Hepatic stellate cell (primary cell): ENCODE results near the gene WDR90.
"Not testable (repeated sequence)": the region's sequence is repeated elsewhere in the genome, so short reads cannot be mapped to it uniquely, and the experiment has no call there.

Experiments used
- DNase-seq: peaks from one replicate; pipeline ENCODE4 v3.0.0; 2011; ENCODE audit warnings: low spot score

WDR90 gene

DNA sequence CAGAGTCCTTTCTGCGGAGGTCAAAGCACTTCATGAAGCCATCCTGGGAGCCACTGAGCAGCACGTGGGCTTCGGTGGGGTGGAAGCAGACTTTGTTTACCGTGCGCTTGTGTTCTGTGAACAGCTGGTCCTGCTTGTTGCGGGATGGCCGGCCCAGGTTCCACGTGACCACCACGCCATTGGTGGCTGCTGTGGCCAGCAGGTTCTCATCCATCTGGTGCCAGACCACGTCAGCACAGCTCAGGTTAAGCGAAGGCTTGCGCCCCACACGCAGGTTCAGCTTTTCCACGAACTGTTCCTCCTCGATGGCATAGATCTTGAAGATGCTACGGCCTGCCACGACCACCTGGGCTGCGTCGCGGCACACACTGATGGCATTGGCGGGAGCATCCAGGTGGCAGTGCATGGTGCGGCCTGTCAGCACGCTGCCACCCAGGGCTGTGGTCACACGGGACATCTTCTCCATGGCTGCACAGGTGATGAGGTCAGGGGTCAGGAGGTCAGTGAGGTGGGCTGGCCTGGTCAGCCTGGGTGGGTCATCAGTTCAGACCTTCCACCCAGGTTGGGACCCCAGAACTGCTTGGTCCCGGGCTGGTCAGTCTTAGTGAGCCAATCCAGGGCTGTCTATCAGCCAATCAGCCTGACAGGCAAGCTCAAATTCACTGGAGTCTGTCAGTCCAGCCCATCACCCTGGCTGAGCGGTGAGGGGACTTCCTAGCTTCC is 40.2 kb downstream of the WDR90 start:
- no peak for DNase-seq

DNA sequence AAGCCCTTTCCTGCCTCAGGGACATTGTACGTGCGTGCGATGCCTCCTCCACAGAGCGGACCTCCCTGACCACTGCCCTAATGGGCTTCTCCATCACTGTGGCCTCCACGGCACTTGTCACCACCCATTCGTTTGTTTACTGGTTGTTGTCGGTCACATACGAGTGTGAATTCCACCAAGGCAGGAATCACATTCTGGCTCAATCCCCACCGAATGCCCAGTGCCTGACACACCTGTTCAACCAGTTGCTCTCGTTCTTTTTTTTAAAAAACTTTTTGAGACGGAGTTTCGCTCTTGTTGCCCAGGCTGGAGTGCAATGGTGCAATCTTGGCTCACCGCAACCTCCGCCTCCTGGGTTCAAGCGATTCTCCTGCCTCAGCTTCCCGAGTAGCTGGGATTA is 42.1 kb downstream of the WDR90 start:
- DNase-seq: not testable (repeated sequence)

DNA sequence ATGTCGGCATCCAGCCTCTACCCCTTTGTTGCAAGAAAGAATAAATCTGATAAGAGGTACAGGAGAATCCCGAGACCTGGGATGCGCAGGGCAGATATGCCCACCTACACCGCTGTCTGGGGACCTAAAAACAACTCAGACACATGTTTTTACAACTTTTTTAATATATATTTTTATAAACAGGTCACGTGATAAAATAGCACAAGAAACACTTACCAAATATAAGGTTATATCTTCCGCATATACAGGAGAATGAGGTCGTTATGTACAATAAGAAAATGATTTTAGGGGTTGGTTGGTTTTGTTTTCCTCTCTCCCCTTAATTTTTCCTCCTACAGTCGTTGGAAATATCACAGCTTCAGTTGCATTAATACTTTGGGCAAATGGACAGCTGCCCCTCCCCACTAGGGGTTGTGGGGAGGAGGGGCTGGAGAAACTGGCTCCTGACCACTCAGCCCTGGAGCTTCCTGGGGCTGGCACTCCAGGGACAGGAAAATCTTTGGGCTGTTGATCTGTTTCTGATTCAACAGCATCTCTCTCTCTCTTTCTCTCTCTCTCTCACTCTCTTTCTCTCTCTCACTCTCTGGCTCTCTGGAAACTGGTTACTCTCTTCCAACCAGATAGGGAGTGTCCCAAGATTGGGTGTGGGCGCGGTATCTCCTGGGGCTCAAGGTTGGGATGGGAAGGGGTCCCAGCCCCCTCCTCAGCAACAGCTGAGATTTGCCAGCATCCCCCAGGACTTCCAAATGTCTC is 43.4 kb downstream of the WDR90 start:
- DNase-seq: no peak

DNA sequence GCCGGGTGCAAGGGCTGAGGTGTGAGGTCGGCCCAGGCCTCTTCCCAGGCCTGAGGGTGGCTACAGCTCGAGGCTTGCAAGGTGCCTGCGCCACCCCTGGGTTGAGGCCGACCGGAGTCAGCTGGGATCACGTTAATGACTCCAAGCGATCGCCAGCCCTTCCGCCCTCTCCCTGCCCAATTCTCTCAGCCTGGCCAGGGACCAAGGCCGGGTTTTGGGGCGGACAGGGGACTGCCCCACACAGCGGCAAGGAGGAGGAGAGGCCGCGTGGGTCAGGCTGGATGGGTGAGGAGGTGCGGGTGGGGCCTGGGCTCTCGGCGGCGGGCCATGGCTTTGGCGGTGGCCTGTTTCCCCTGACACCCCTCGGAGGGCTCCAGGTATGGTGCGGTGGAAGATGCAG is 44.2 kb downstream of the WDR90 start:
- DNase-seq: no peak

DNA sequence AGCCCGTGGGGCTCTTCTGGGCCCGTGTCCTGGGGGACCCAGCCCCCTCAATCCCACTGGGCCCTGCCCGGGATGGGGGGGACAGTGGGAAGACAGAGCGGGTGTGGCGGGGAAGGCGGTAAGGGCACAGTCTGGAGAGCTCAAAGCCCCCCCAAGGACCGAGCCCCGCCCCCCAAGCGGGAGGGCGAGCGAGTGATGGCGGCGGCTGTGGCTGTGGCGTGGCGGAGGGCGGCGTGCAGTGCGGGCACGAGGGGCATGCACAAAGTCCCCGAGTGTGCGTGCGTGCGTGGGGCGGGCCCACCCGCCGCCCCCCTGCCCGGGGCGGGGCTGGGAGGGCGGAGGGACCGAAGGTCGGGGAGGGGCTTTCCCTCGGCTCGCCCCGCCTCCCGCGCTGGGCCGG is 44.6 kb downstream of the WDR90 start:
- no peak for DNase-seq

DNA sequence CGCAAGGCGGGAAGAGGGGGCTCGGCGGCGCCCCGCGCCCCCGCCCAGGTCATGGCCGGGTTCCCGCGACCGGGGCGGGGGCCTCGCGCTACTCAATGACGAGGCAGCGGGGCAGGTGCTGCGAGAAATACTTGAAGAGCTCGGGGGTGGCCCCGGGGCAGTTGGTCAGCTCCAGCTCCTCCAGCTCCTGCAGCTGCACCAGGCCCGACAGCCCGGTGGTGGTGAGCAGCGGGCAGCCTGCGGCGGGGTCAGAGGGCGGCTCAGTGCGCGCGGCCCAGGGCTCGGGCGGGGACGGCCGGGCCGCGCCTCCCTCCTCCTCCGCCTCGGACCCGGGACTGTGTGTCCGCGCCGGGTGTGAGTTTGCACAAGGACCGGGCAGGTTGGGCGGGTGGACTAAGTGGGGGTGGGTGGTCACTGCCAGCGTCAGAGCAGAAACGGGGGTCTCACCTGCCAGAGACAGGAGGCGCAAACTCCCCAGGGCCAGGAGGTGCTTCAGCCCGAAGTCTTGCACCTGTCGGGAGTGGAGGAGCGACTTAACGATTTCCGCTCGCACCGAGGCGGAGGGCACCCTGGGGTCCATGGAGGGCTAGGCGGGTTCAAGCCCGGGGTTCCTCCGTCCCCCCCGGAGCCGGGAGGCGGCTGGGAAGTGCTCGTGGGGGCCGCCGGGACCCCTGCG is 45.2 kb downstream of the WDR90 start:
- no peak for DNase-seq

DNA sequence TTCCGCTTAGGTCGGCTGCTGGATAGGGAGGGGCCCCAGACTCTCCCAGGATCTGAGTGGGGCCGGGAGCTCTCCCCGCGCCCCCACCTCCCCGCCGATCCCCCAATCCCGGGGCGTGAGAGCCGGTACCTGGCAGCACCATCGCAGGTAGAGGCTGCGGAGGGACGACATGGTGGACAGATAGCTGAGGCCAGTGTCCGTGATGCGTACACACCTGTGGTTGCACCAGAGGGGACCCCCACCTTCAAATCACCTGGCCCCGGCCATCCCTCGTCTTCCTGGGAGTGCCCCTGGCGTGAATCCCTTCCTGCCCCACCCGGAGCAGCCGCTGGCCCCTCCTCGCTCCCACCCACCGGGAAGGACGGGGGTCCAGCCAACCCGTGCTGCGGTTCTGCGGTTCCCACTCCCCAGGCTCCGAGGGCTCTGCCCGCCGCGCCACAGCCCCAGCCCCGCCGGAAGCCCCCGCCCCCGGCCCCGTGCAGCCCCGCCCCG is 45.7 kb downstream of the WDR90 start:
- DNase-seq: no peak

DNA sequence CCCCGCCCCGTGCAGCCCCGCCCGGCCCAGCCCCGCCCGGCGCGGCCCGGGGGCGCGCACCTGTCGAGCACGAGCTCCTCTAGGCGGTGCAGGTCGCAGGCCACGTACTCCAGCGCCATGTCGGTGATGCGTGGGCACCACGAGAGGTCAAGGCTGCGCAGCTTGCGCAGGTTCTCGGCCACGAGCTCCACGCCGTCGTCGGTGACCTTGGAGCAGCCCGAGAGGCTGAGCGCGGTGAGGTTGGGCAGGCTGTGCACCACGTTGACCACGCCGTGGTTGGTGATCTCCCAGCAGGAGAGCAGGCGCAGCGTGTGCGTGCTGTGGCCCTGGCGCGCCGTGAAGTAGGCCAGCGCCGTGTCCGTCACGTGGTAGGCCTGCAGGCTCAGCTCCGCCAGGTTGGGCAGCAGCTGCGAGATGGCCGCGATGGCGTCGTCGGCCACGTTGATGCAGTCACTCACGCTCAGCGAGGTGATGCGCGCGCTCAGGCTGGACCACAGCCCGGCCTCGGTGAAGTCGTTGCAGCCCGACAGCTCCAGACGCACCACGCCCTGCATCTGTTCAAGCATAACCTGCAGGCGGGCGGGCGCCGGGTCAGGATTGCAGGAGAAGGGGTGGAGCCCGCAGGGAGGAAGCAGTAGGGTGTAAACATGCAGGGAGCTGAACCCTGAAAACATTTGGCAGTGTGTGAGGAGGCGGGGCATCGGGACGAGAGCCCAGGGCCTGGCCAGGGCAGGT is 46.4 kb downstream of the WDR90 start:
- DNase-seq: no peak

DNA sequence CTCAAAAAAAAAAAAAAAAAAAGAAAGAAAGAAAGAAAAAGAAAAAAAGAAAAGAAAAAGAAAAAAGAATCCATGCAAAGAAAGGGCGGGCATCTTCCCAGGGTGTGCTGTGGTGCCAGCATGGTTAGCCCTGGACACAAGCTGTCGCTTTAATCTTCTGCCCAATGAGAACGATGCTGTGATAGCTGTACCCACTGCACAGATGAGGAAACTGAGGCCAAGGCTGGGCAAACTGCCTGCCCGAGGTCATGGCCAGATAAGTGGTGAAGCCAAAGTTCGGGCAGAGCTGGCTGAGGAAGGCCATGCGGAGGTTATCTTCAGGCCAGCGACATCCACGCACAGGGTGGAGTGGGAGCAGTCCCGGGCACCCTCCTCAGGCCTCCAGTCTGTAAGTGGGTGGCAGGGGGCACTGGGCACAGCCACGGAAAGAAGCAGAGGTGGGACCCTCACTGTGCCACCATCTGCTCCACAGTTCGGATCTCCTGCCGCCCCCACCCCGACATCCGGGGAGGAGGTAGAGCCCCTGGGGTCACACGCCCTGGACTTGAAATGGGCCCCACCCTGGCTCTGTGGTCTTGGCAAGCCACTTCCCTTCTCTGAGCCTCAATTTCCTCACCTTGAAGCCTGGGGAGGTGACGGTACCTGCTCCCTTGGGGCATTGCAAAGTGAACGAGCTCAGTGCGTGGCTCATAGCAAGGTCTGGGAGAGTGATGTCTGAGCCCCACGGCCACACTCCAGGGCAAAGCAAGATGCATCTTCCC is 49.9 kb downstream of the WDR90 start:
- DNase-seq: no peak

DNA sequence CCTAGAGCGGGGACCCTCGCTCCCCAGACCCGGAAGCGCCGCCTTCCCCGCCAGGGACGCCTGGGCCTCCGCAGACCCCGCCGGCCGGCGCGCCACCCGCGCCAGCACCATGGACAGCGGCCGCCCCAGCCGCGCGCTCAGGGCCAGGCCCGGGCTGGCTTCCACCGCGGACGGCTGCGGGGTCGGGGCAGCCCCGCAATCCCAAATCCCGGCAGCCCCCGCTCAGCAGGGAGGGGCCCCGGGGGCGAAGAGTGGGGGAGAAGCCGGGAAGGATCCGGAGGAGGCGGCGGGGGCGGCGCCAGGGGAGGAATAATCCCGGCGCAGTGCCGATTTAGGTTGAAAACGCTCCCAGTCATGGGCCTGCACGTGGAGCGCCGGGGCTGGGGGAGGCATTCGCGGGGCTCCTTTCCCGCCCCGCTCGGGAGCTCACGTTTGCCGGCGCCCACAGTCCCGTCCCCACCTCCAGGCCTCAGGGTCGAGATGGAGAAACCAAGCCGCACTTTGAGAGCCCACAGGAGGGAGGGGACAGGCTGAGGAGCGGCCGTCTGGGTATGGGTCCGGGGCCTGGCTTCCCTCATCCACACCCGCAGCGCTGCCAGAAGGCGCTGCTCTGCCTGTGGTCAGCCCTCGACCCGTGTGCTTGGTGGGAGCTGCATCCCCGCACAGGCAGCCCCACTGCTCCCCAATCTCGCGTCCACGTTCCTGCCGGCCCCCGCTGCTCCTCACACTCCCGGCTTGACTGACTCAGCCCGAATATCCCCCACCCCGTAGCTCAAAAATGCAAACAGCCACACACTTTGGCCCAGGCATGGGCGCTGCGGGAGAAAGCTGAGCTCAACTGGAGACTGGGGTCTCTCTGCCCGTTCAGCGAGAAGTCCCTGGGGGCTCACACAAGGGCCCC is 51.8 kb downstream of the WDR90 start:
- no peak for DNase-seq

DNA sequence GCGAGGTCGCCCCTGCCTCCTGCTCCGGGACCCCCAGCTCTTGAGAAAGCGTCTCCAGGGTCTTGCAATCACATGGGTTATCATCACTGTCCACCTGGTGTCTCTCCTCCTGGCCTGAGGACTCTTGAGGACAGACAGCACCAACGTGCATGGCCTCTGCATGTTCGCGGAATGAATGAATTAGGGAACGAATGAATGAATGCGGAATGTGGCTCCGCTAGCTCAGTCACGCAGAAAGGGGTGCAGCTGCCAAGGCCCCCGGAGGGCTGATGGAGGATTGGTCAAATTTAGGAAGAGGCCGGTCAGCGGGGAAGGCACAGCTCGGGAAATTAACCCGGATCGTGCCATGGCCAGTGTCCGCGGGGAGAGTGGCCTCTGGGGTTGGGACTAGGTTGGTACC is 53.2 kb downstream of the WDR90 start:
- no peak for DNase-seq

DNA sequence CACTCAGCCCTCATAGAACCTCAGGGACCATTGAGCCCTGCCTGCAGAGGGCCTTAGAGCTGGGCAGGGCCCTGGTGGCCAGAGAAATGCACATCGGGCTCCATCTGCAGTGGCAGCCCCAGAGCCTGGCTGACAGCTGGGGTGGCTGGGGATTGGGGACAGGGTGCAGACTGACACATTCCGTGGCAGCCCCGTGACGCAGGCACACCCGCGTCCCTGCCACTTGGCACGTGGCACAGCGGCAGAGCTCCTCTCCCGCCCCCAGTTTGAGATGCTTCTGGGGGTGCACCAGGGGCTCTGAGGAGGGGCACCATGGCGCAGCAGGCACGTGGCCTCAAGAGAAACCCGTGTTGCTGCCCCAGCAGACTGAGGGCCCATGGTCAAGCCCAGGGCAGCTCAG is 54.2 kb downstream of the WDR90 start:
- DNase-seq: no peak

DNA sequence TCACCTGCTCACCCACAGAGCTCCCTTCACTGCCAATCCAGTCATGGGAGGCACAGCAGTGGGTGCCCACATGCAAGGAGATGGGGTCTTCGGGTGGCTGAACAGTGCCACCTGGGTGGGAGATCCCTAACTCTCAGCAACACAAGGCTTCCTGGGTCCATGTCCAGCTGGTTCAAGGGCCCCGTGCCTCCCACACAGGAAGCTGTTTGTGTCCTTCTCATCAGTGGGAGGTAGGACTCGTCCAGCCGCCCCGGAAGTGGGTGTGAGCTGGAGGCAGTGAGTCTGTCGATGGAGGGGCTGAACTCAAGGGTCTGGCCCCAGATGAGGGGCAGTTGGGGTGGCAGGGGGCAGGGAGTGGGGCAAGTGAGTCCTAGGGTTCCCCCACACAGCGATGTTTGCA is 54.9 kb downstream of the WDR90 start:
- no peak for DNase-seq

DNA sequence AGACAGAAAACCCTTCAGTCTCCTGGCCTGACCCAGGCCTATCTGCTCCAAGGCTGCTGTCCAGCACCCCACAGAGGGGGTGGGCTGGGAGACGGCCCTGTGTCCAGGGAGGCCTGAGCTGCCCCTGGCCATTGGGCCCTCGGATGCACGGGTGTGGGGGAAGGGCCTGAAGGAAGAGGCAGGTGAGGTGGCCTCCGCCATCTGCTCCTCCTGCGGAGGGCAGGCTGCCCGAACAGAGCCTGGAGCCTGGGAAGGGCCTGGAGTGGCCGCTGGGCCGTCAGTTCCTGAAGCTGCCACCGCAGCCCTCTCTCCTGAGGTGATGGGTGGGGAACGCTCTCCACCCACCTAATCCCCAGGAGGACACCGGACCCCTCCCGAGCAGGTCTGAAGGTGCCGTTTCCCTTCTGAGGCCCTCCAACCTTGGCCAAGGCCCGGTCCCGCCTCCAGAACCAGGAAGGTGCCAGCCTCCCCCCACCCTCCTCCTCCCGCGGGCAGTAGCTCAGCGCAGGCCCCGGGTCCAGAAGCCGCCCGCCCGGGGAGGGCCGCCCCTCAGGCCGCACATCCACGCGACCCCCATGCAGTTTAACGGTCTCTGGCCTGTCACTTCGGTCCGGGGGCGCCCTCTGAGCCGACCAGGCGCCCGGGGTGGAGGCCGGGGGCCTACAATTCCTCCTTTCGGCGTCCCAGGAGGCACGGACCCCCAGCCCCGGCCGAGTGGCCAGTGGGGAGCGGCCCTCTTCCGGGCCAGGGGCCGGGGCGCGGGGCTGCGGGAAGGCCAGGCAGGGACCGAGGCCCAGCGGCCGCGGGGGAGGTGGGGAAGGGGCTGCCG is 55.6 kb downstream of the WDR90 start:
- no peak for DNase-seq

DNA sequence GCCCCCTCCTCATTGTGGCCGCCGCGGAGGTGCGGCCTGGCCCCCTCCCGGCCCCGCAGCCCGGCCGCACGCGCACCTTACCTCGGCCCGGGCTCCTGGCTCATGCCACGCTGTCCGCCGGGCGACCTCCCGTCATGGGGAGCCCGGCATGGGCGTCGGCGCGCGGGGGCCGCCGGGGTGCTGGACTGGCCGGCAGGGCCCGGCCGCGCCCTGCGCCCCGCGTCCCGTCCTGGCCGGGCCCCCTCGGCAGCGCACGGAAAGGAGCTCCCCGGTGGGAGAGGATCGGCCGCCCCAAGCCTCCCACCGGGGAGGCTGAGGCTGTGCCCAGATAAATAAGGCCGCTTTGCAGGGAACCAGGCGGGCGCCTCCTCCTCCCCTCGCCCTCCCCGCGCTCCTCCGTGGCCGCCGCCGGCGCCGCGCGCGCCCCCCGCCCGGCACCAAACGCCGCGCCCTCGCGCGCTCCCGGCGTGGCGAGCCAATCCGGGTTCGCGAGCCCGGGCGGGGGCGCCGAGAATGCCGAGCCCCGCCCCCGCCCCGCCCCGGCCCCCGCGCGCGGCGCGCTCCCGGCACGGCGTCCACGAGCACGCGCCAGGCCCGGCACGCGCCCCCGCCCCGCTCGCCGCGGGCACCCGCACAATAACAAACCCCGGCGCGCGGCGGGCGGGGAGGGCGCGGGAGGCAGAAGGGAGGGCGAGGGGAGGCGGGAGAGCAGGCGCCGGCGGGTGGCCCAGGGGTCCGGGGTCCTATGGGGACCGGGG is 56.4 kb downstream of the WDR90 start, which contains the start of gene FBXL16:
TSS of gene FBXL16 (minus strand) at position 371 of the 758 bp plus-strand sequence. CDS start 8,396 bp downstream, outside the sequence.
- no peak for DNase-seq

DNA sequence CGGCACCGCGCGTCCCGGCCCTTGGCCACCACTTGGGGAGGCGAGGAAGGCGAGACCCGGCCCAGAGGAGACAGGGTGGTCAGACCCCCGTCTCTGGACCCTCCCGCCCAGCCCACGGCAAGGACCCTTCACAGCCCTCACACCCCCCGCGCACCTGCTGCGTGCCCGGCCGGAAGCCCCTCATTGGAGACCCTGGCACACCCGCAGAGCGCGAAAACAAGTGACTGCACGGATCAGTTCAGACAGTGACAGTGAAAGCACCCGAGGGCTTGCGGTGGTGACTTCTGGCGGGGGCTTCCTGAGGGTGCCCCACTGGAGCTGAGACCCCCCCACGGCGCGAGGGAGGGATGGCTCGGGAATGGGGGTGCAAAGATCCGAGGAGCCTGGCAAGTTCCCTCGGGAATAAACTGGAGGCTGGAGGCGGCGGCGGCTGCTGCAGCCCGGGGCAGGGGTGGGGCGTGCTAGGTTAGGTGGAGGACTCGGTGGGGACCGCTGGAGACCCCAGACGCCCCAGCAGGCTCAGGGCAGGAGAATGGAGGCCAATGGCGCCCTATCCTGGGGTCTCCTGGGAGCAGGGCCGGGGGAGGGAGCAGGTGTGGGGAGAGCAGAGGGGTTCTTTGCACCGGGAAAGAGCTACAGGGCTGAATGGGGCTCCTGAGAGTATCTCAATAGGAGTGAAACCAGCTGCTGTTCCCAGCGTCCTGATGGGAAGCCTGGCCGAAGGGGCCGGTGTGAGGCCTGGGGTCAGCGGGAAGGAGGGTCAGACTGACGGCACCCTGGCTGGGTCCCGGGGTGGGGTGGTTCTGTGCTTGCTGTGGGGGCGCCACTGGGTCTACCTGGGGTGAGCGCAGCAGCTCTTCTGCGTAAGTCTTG is 57.3 kb downstream of the WDR90 start:
- DNase-seq: no peak

DNA sequence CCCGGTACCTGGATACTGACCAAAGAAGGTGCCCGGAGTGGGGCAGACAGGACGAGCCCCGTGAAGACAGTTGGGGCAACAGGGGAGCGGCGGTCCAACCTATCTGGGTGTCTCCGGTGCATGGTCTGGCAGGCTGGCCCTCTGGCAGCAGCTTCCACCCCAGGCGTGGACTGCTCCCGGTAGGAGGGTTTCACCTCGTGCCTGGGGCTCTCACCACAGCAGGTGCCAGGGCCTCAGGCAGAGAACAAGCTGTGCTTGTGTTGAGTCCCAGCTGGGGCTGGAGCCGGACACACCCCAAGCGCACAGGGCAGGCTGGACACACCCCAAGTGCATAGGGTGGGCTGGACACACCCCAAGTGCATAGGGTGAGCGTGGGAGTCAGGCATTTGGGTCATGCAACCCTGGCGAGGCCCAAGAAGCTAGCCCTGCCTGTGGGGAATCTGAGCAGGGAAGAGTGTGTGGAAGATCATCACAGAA is 57.9 kb downstream of the WDR90 start:
- no peak for DNase-seq

DNA sequence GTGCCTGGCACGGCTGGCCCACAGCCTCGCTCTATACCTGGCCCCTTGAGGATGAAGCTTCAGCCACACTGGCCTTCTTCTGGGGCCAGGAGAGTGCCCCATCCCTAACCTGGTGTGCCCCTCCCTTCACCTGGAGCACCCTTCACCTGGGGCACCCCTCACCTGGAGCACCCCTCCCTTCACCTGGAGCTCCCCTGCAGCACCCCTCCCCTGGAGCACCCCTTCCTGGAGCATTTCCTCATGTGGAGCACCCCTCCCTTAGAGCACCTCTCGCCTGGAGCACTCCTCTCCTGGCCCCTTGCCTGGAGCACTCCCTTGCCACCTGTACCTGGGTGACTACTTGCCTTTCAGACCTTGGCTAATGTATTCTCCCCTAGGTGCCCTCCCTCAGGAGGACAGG is 58.9 kb downstream of the WDR90 start:
- no peak for DNase-seq
